ENCODE data around the gene FSTL4.

The FSTL4 gene

DNA sequence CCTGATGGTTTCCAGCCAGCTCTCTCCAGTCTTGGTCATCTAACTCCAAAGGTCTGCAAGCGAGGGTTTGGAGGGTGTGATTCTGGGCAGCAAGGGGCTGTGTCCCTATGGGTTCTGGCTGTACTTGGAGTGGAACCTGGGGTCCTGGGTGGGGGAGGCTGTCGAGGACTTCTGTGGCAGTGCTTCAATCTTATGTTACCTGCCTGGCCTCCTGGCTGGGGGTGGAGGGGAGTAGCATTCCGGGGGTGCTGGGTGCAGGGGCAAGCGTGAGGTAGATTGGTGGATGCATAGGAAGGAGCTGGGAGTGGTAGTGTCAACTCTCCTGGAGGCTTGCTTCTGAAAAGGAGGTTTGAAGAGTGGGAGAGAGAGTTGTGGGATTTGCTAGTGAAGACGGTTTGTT is 417.1 kb downstream of the FSTL4 start:
- no peak for DNase-seq (ENCODE audit: low read depth in 2 of 2)

GRCh38 chr5:133193794-133194193 is 418.5 kb downstream of the FSTL4 start:
- DNase-seq (ENCODE audit: low read depth in 2 of 2) = no peak

DNA sequence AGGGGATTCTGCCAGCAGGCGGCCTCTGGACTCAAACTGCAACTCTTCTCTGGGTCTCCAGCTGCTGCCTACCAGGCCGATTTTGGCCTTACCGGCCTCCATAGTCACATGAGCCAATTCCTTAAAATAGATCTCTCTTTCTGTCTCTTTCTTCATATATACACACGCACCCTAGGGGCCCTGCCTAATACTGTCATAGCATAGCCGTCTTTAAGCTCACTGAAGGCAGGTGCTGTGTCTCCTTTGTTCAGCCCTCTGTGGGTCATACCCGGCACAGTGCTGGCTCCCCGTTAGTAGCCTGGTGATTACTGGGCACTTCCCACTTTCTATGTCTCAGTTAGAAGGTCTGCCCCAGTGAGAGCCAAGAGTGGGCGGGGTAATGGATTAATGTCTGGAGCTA is 419.6 kb downstream of the FSTL4 start:
- no peak for DNase-seq (ENCODE audit: low read depth in 2 of 2)

DNA sequence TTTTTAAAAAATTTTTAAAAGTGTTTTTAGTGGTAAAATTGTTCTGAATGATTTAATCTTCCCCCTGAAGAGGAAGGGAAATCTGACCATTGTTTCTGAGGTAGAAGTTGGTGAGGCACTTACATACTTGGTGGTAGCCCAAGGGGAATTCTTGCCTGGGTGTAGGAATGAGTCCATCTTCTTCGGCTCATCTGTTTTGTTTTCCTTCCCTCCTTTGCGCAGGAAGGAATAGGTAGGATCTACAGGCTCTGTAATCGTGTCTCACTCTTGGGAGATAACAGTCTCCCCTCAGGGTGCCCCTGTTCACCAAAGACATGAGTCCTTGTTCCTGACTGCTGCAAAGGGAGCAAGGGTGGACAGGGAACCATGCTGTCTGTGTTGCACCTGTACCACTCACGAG is 422.5 kb downstream of the FSTL4 start:
- no peak for DNase-seq (ENCODE audit: low read depth in 2 of 2)

DNA sequence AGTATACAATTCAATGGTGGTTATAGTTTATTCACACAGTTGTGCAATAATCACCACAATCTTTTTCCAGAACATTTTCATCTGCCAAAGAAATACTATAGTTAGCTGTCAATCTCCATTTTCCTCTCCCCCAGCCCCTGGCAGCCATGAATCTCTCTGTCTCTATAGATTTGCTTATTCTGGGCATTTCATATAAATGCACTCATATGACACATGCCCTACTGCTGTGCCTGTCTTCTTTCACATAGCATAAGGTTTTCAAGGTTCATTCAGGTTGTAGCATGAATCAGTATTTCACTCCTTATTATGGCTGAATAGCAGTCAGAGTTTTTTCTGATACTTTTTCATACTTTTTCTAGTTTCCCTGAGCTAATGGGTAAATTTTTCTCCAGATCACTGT is 432.9 kb downstream of the FSTL4 start:
- DNase-seq (ENCODE audit: low read depth in 2 of 2) = no peak

- DNase-seq (ENCODE audit: low read depth in 2 of 2) = peak in 1 of 2 donors; percentile 16
Measured at GRCh38 chr5:133170756-133171387, 441.5 kb downstream of the FSTL4 start.

DNA sequence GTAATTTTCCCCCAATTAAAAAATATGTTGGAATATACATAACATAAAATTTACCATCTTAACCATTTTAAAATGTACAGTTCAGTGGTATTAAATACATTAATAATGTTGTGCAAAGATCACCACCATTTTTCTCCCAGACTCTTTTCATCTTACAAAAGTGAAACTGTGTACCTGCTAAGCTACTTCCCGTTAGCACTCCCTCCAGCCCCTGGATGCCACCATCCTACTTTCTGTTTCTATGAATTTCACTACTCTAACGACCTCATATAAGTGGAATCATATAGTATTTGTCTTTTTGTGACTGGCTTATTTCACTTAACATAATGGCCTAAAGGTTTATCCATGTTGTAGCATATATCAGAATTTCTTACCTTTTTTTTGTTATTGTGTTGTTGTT is 447.6 kb downstream of the FSTL4 start:
- DNase-seq (ENCODE audit: low read depth in 2 of 2) = no peak

GRCh38 chr5:133163839-133164238 is 448.5 kb downstream of the FSTL4 start:
- no peak for DNase-seq (ENCODE audit: low read depth in 2 of 2)

- no peak for DNase-seq (ENCODE audit: low read depth in 2 of 2)
Measured at GRCh38 chr5:133159543-133159942, 452.8 kb downstream of the FSTL4 start.

GRCh38 chr5:133155326-133155969 is 456.9 kb downstream of the FSTL4 start:
- DNase-seq (ENCODE audit: low read depth in 2 of 2) = no peak

- no peak for DNase-seq (ENCODE audit: low read depth in 2 of 2)
Measured at GRCh38 chr5:133154274-133155075, 457.9 kb downstream of the FSTL4 start.

DNA sequence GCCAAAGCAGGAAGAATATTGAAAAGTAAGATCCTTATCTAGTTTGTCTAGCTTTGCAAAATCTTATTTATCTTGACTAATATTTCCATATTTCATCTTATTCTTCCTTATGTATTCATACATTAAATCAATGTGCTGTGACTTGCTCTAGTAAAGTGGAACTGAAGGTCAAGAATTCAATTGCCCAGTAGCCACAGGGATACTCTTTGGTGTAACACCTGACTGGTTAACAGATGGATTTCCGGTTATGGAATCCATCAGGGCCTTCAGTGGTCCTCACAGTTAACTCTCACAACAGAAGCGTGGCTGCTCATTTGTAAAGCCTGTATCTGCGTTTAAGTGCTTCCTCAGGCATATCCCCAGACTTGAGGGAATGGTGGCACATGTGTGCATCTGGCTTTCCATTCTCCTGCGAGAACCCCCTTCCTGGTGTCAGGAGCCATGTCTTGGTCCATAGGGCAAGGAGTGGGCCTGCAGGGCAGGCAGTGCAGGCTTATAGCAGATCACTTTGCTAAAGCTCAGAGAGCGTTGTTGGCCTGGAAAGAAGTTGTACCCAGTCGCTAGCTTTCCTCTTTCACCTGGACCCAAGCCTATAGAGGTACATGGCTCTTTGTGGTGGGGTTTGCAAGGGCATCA is 461.3 kb downstream of the FSTL4 start:
- DNase-seq (ENCODE audit: low read depth in 2 of 2) = no peak

DNA sequence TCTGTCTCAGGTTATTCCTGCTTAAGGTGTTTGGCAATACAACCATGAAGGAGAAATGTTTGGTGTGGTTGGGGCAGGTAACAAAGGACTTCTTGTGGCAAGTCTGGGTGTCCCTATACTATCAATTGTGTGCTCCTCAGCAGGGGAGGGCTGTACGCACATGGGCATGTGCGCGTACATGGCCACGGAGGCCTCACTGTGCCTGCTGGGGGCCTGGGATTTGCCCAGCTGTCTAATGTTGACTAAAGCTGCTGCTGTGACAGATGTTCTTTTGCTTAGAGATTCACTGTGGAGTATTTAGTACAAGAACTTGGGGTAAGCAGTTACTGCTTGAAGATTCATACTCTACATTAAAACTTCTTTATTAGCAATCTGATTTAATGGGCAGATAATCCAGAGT is 463.0 kb downstream of the FSTL4 start:
- DNase-seq (ENCODE audit: low read depth in 2 of 2) = no peak

DNA sequence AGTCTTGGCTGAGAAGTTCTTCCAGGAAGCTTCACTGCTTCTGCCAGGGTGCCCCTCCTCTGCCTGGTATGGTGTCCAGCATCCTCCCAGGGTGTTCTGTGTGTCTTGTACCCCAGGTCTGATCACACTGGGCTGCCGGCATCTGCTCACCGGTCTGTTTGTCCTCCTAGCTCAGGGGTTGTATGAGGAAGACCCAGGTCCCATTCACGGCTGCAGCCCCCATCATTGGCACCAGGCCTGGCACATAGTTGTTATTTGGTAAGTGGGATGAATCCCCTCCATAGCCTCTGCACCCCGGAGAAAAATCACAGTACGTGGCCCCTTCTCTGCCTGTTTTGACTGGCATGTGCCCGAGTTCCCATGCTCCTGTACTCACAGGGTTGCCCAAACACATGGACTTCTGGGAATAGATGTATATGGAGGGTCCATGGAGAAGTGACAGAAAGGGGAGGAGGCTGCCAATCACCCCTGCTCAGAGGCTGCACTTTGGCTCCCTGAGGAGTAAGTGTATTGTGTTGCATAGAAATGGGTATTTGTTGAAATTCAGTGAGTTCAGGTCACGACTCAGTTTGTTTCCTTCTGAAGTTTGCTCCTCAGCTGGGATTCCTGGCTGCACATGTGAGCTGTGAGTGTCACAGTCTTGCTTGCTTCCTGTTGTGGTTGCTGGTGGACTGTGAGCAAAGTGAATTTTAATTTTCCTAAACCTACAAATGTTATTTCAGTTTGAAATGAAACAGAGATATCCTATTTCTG is 464.4 kb downstream of the FSTL4 start:
- no peak for DNase-seq (ENCODE audit: low read depth in 2 of 2)

DNA sequence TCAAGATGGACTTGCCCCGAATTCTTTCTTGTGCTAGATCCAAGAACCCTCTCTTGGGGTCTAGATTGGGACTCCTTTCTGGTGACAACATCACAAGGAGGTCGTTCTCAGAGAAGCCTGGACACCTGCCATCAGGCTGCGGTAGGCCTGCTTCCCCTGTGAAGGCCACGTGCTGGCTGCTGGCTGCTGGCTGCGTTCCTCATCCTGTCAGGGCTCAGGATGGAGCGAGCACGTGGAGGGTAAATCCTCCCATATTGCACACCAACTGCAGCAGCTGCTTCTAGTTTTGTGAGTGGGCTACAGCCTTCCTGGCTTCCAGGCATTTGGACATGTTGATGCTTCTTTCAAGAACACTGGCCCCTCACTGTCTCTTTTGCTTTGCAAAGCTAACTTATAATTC is 464.9 kb downstream of the FSTL4 start:
- DNase-seq (ENCODE audit: low read depth in 2 of 2) = no peak
